Neuronal stem cell (in vitro differentiated cells): ENCODE results near the gene MINK1.
A peak's percentile ranks its signal among the peaks of the same experiment; 100 is the strongest.

ENCODE experiments used
- DNase-seq: peaks from one replicate; pipeline ENCODE4 v3.0.0-alpha.2; 2013; ENCODE audit warnings: low spot score
- H2AFZ ChIP-seq: one replicate; pipeline ENCODE4 v1.6.1; 2013; ENCODE audit warnings: mild to moderate bottlenecking, low read length, inconsistent platforms
- H2AK5ac ChIP-seq: 2 replicates; pipeline ENCODE4 v1.6.1; 2013; ENCODE audit warnings: low read depth, mild to moderate bottlenecking, inconsistent platforms, low read length, moderate library complexity, mixed read lengths
- H2BK120ac ChIP-seq: 2 replicates; pipeline ENCODE4 v1.6.1; 2013; ENCODE audit warnings: low read depth, mild to moderate bottlenecking, inconsistent platforms, low read length, moderate library complexity, mixed read lengths
- H2BK12ac ChIP-seq: one replicate; pipeline ENCODE4 v1.6.1; 2013; ENCODE audit warnings: low read length, inconsistent platforms
- H2BK15ac ChIP-seq: 2 replicates; pipeline ENCODE4 v1.6.1; 2013; ENCODE audit warnings: mild to moderate bottlenecking, low read length, inconsistent platforms, mixed read lengths
- H2BK5ac ChIP-seq: one replicate; pipeline ENCODE4 v1.6.1; 2013; ENCODE audit warnings: inconsistent platforms, mild to moderate bottlenecking, low read length, moderate library complexity
- H3K14ac ChIP-seq: one replicate; pipeline ENCODE4 v1.6.1; 2013; ENCODE audit warnings: low read length, inconsistent platforms
- H3K18ac ChIP-seq: 2 replicates; pipeline ENCODE4 v1.6.1; 2013; ENCODE audit warnings: low read length, inconsistent platforms
- H3K23ac ChIP-seq: 2 replicates; pipeline ENCODE4 v1.6.1; 2013; ENCODE audit warnings: low read depth, mild to moderate bottlenecking, mixed read lengths, low read length, inconsistent platforms; ENCODE audit not compliant: poor library complexity
- H3K27ac ChIP-seq: replicated peaks from 3 replicates; pipeline ENCODE4 v1.5.1; 2013; ENCODE audit warnings: low read length, inconsistent platforms
- H3K27me3 ChIP-seq, 3 experiments: 2 replicates each; pipeline ENCODE4 v1.6.1; 2013; ENCODE audit warnings: low read length in 3 of 3, mild to moderate bottlenecking in 2 of 3, inconsistent platforms in 1 of 3, low read depth in 1 of 3, mixed read lengths in 1 of 3, moderate library complexity in 1 of 3; ENCODE audit not compliant: control insufficient read depth in 3 of 3, insufficient read depth in 3 of 3
- H3K36me3 ChIP-seq, 2 donors: replicated peaks in 1 of 2; 2 replicates each; pipeline ENCODE4 v1.6.1; 2013; ENCODE audit warnings: low read length in 2 of 2; ENCODE audit not compliant: control insufficient read depth in 2 of 2, insufficient read depth in 2 of 2
- H3K4ac ChIP-seq: 2 replicates; pipeline ENCODE4 v1.6.1; 2013; ENCODE audit warnings: inconsistent platforms, mild to moderate bottlenecking, low read length, moderate library complexity
- H3K4me1 ChIP-seq, 2 donors: 1 replicate in 1 of 2; 2 replicates in 1 of 2; pipeline ENCODE4 v1.6.1; 2013; ENCODE audit warnings: low read length in 2 of 2, low read depth in 1 of 2; ENCODE audit not compliant: control insufficient read depth in 2 of 2, insufficient read depth in 1 of 2
- H3K4me2 ChIP-seq: one replicate; pipeline ENCODE4 v1.6.1; 2013; ENCODE audit warnings: mild to moderate bottlenecking, low read length, inconsistent platforms; ENCODE audit not compliant: insufficient read depth, poor library complexity, severe bottlenecking
- H3K4me3 ChIP-seq, 2 donors: 2 replicates each; pipeline ENCODE4 v1.5.1; 2013; ENCODE audit warnings: low read length in 2 of 2, mild to moderate bottlenecking in 2 of 2, inconsistent platforms in 1 of 2, moderate library complexity in 1 of 2
- H3K79me1 ChIP-seq: one replicate; pipeline ENCODE4 v1.6.1; 2013; ENCODE audit warnings: low read depth, mild to moderate bottlenecking, inconsistent platforms, low read length, moderate library complexity
- H3K9ac ChIP-seq: one replicate; pipeline ENCODE4 v1.6.1; 2013; ENCODE audit warnings: mild to moderate bottlenecking, low read depth, low read length, inconsistent platforms; ENCODE audit not compliant: poor library complexity
- H3K9me3 ChIP-seq, 2 donors: replicated peaks in 1 of 2; 2 replicates each; pipeline versions ENCODE3 to v1.6.1; 2013; ENCODE audit warnings: low read length in 2 of 2, mild to moderate bottlenecking in 2 of 2, inconsistent platforms in 1 of 2, low read depth in 1 of 2, mixed read lengths in 1 of 2, moderate library complexity in 1 of 2; ENCODE audit not compliant: control insufficient read depth in 2 of 2, insufficient read depth in 1 of 2
- H4K8ac ChIP-seq: one replicate; pipeline ENCODE4 v1.6.1; 2013; ENCODE audit warnings: low read depth, mild to moderate bottlenecking, inconsistent platforms, low read length, moderate library complexity
- H4K91ac ChIP-seq: one replicate; pipeline ENCODE4 v1.6.1; 2013; ENCODE audit warnings: low read length, low read depth, mild to moderate bottlenecking, inconsistent platforms; ENCODE audit not compliant: poor library complexity
- WGBS, 2 donors: extraction: QIAGEN DNeasy Blood & Tissue Kit; methylation state at CpG; one replicate each; pipeline ENCODE4 v1.1.7; 2013; ENCODE audit warnings: missing lambda C conversion rate in 2 of 2, mixed read lengths in 1 of 2; ENCODE audit not compliant: insufficient read length in 2 of 2, insufficient replicate concordance in 1 of 2; ENCODE audit errors: extremely low coverage in 2 of 2; 5-methylcytosine and 5-hydroxymethylcytosine counted together

Gene MINK1

DNA sequence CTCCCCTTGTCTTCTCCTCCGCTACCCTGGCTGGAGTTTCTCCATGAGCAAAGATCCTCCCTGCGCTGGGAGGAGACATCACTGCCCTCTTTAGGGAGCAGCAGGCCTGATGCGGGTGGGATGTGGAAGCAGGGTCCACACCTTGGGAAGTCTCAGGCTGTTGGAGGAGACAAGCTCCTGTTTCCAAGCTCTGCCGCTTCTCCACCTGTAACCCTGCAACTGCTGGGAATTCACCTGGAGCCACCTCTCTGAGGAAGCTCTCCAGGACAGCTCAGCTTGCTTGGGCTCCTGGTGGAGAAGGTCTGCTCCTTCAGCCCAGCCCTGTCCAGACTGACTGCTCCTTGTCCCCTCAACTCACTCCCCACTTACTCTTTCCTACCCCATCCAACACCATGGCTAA lies 51.3 kb downstream of the MINK1 start:
- H3K9ac ChIP-seq, result no peak overlapping the region
- H3K4me3 ChIP-seq, result no peak overlapping the region
- H3K23ac ChIP-seq, result no peak overlapping the region
- no peaks in the 10 kb centered on the region for H3K9me3 ChIP-seq
- no peak overlapping the region for H2BK120ac ChIP-seq
- H3K4me2 ChIP-seq, result no peak overlapping the region
- no peak overlapping the region for H2AK5ac ChIP-seq
- no peaks in the 10 kb centered on the region for H3K79me1 ChIP-seq
- no peak overlapping the region for H2AFZ ChIP-seq
- no CpG with 5 or more reads among the region's 4 CpGs for WGBS, 2 donors
- H3K27me3 ChIP-seq, result no peaks in the 10 kb centered on the region
- H2BK15ac ChIP-seq, result no peak overlapping the region
- H2BK12ac ChIP-seq, result peak overlapping the region; percentile 7
- H3K14ac ChIP-seq, result no peak overlapping the region
- H4K8ac ChIP-seq, result peak overlapping the region; percentile 82
- DNase-seq, result no peak
- H2BK5ac ChIP-seq, result no peak overlapping the region
- no peak overlapping the region for H3K27ac ChIP-seq
- no peak overlapping the region for H3K4ac ChIP-seq
- no peak overlapping the region for H4K91ac ChIP-seq
- no peak overlapping the region for H3K18ac ChIP-seq
- no peaks in the 10 kb centered on the region for H3K4me1 ChIP-seq
- peaks cover 27 to 71% of the 10 kb centered on the region in 2 donors for H3K36me3 ChIP-seq

DNA sequence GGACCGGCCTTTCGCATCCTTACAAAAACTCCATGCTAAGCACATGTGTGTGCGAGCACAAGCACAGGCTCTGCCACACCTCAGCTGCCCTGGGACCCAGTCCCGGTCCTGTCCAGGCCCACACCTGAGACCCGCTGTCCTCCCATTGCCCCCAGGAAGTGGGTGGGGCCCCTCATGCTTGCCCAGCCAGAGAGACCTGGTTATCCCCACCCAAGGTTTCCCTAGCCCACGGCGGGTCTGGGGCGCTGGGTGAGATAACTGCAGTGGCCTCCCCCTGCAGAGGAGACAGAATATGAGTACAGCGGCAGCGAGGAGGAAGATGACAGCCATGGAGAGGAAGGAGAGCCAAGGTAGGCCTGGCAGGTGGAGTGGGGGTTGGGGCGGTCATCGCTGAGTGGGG lies 53.7 kb downstream of the MINK1 start:
- H2BK15ac ChIP-seq, result no peak overlapping the region
- H3K4me3 ChIP-seq, result no peak overlapping the region
- no peak overlapping the region for H2BK12ac ChIP-seq
- WGBS, 2 donors, result no CpG with 5 or more reads among the region's 12 CpGs
- no peak overlapping the region for H2BK120ac ChIP-seq
- no peak overlapping the region for H4K8ac ChIP-seq
- H3K27ac ChIP-seq, result no peak overlapping the region
- no peak overlapping the region for H3K23ac ChIP-seq
- no peak overlapping the region for H2BK5ac ChIP-seq
- no peak overlapping the region for H3K4me2 ChIP-seq
- DNase-seq, result no peak
- H2AFZ ChIP-seq, result no peak overlapping the region
- peaks cover 41 to 75% of the 10 kb centered on the region in 2 donors for H3K36me3 ChIP-seq
- no peaks in the 10 kb centered on the region for H3K27me3 ChIP-seq
- no peaks in the 10 kb centered on the region for H3K4me1 ChIP-seq
- H3K18ac ChIP-seq, result no peak overlapping the region
- H4K91ac ChIP-seq, result no peak overlapping the region
- H2AK5ac ChIP-seq, result no peak overlapping the region
- no peak overlapping the region for H3K14ac ChIP-seq
- H3K9me3 ChIP-seq, result no peaks in the 10 kb centered on the region
- H3K79me1 ChIP-seq, result no peaks in the 10 kb centered on the region
- H3K9ac ChIP-seq, result no peak overlapping the region
- no peak overlapping the region for H3K4ac ChIP-seq

- H4K8ac ChIP-seq, result no peak overlapping the region
- no peak overlapping the region for H3K18ac ChIP-seq
- no peak overlapping the region for H3K27ac ChIP-seq
- no peak overlapping the region for H2BK5ac ChIP-seq
- H3K4ac ChIP-seq, result no peak overlapping the region
- no peak overlapping the region for H2AK5ac ChIP-seq
- H3K36me3 ChIP-seq, result peaks cover 41 to 74% of the 10 kb centered on the region in 2 donors
- H2BK120ac ChIP-seq, result no peak overlapping the region
- H3K9me3 ChIP-seq, result no peaks in the 10 kb centered on the region
- no peak overlapping the region for H3K9ac ChIP-seq
- no CpG with 5 or more reads among the region's 18 CpGs for WGBS, 2 donors
- H2BK12ac ChIP-seq, result no peak overlapping the region
- no peak overlapping the region for H3K14ac ChIP-seq
- no peak for DNase-seq
- no peak overlapping the region for H4K91ac ChIP-seq
- no peaks in the 10 kb centered on the region for H3K27me3 ChIP-seq
- H3K4me3 ChIP-seq, result no peak overlapping the region
- H2BK15ac ChIP-seq, result no peak overlapping the region
- no peak overlapping the region for H2AFZ ChIP-seq
- no peak overlapping the region for H3K4me2 ChIP-seq
- H3K79me1 ChIP-seq, result peaks cover 3% of the 10 kb centered on the region
- H3K23ac ChIP-seq, result no peak overlapping the region
- no peaks in the 10 kb centered on the region for H3K4me1 ChIP-seq
Measured at GRCh38 chr17:4887581-4887980, 54.4 kb downstream of the MINK1 start.

GRCh38 chr17:4891411-4892410 lies 58.6 kb downstream of the MINK1 start:
- H3K23ac ChIP-seq, result peak overlapping the region; percentile 11
- H3K14ac ChIP-seq, result no peak overlapping the region
- peaks cover 4% of the 10 kb centered on the region for H3K79me1 ChIP-seq
- no peak overlapping the region for H2BK120ac ChIP-seq
- H3K9ac ChIP-seq, result peak overlapping the region; percentile 70
- H3K4ac ChIP-seq, result no peak overlapping the region
- no peak overlapping the region for H4K8ac ChIP-seq
- no peaks in the 10 kb centered on the region for H3K9me3 ChIP-seq
- no peaks in the 10 kb centered on the region for H3K27me3 ChIP-seq
- H2AFZ ChIP-seq, result no peak overlapping the region
- H3K4me1 ChIP-seq, result no peaks in the 10 kb centered on the region
- no peak overlapping the region for H4K91ac ChIP-seq
- H3K4me3 ChIP-seq, result peak overlapping the region in 1 of 2 donors; percentile 38
- no peak for DNase-seq
- H3K4me2 ChIP-seq, result no peak overlapping the region
- no peak overlapping the region for H3K18ac ChIP-seq
- peaks cover 52 to 85% of the 10 kb centered on the region in 2 donors for H3K36me3 ChIP-seq
- no peak overlapping the region for H2BK15ac ChIP-seq
- H2BK5ac ChIP-seq, result no peak overlapping the region
- no peak overlapping the region for H2BK12ac ChIP-seq
- no peak overlapping the region for H2AK5ac ChIP-seq
- no CpG with 5 or more reads among the region's 42 CpGs for WGBS, 2 donors
- H3K27ac ChIP-seq, result no peak overlapping the region
